IMR-90 (cell line): Measurements from ENCODE around the gene YAE1. TPM values are rescaled to one million over a fixed set of nuclear protein-coding genes. Genes with fewer than 3 reads are reported as not detected.

Source experiments
- ATAC-seq: fragments of 200-7000 bp; cut with Tn5 transposase; 2 replicates; pipeline ENCODE4 v1.9.1; 2020; ENCODE audit warnings: low read depth, mild to moderate bottlenecking, moderate library complexity
- BruUV-seq: library from RNA; stranded (reverse); fragments of 400-500 nt; replicated peaks from 2 replicates; lab custom pipeline; 2021; lab: Mats Ljungman, UMichigan
- CTCF ChIA-PET: fragments of 300-600 bp; formaldehyde crosslinking; extraction: SDS; loops from one replicate; lab custom pipeline; 2021; ENCODE audit warnings: antibody characterized with exemption; lab: Yijun Ruan, JAX
- POLR2A ChIA-PET: fragments of 300-600 bp; sonication (Branson Sonifier 250); formaldehyde crosslinking; loops from one replicate; lab custom pipeline; 2022; ENCODE audit warnings: antibody characterized with exemption; ENCODE audit not compliant: unreplicated experiment; lab: Charles Lee
- DNase-seq: peaks from one replicate; pipeline ENCODE4 v3.0.0; 2013
- H2AFZ ChIP-seq: replicated peaks from 2 replicates; pipeline ENCODE3; 2013; ENCODE audit warnings: low read length, mild to moderate bottlenecking; ENCODE audit not compliant: poor library complexity
- H2AK5ac ChIP-seq: 2 replicates; pipeline ENCODE4 v1.6.1; 2013; ENCODE audit warnings: low read depth, low read length, inconsistent platforms
- H2AK9ac ChIP-seq: replicated peaks from 2 replicates; pipeline ENCODE3; 2013; ENCODE audit warnings: mild to moderate bottlenecking, low read depth, low read length, moderate library complexity; ENCODE audit not compliant: poor library complexity
- H2BK120ac ChIP-seq: 2 replicates; pipeline ENCODE4 v1.6.1; 2013; ENCODE audit warnings: low read depth, low read length, inconsistent platforms
- H2BK15ac ChIP-seq: 3 replicates; pipeline ENCODE4 v1.6.1; 2013; ENCODE audit warnings: low read depth, low read length, inconsistent platforms
- H2BK20ac ChIP-seq: 2 replicates; pipeline ENCODE4 v1.6.1; 2013; ENCODE audit warnings: low read depth, mild to moderate bottlenecking, inconsistent platforms, low read length, moderate library complexity
- H2BK5ac ChIP-seq: 2 replicates; pipeline ENCODE4 v1.6.1; 2013; ENCODE audit warnings: mild to moderate bottlenecking, low read depth, low read length, inconsistent platforms; ENCODE audit not compliant: poor library complexity, severe bottlenecking
- H3K14ac ChIP-seq: replicated peaks from 2 replicates; pipeline ENCODE4 v1.6.1; 2013; ENCODE audit warnings: low read depth, low read length, inconsistent platforms
- H3K18ac ChIP-seq: 2 replicates; pipeline ENCODE4 v1.6.1; 2013; ENCODE audit warnings: low read depth, low read length, control low read depth
- H3K23ac ChIP-seq: 2 replicates; pipeline ENCODE4 v1.6.1; 2013; ENCODE audit warnings: low read depth, low read length, inconsistent platforms
- H3K27ac ChIP-seq: 2 replicates; pipeline ENCODE4 v1.5.1; 2013; ENCODE audit warnings: mild to moderate bottlenecking, control low read depth, low read length; ENCODE audit not compliant: insufficient read depth
- H3K27me3 ChIP-seq: 2 replicates; pipeline ENCODE4 v1.6.1; 2013; ENCODE audit warnings: low read length; ENCODE audit not compliant: control insufficient read depth, insufficient read depth
- H3K36me3 ChIP-seq: 2 replicates; pipeline ENCODE4 v1.6.1; 2013; ENCODE audit warnings: low read length, mixed read lengths; ENCODE audit not compliant: control insufficient read depth, insufficient read depth
- H3K4ac ChIP-seq: 2 replicates; pipeline ENCODE4 v1.6.1; 2013; ENCODE audit warnings: low read depth, low read length, inconsistent platforms
- H3K4me1 ChIP-seq: 2 replicates; pipeline ENCODE4 v1.6.1; 2013; ENCODE audit warnings: low read length, mixed read lengths; ENCODE audit not compliant: control insufficient read depth, insufficient read depth
- H3K4me2 ChIP-seq: 2 replicates; pipeline ENCODE4 v1.6.1; 2013; ENCODE audit warnings: low read depth, mild to moderate bottlenecking, control low read depth, low read length, moderate library complexity
- H3K4me3 ChIP-seq: 2 replicates; pipeline ENCODE4 v1.5.1; 2013; ENCODE audit warnings: low read depth, mild to moderate bottlenecking, control low read depth, low read length, moderate library complexity; ENCODE audit not compliant: insufficient read depth
- H3K56ac ChIP-seq: 2 replicates; pipeline ENCODE4 v1.6.1; 2013; ENCODE audit warnings: low read length, inconsistent platforms; ENCODE audit not compliant: insufficient read depth; ENCODE audit errors: extremely low read depth
- H3K79me1 ChIP-seq, 2 experiments: 2 replicates each; pipeline ENCODE4 v1.6.1; 2013; ENCODE audit warnings: low read length in 2 of 2, inconsistent platforms in 1 of 2, low read depth in 1 of 2
- H3K9ac ChIP-seq: 2 replicates; pipeline ENCODE4 v1.6.1; 2013; ENCODE audit warnings: low read depth, low read length, control low read depth
- H3K9me1 ChIP-seq: 2 replicates; pipeline ENCODE4 v1.6.1; 2013; ENCODE audit warnings: low read length, inconsistent platforms; ENCODE audit not compliant: insufficient read depth
- H3K9me3 ChIP-seq: 2 replicates; pipeline ENCODE4 v1.6.1; 2013; ENCODE audit warnings: low read length; ENCODE audit not compliant: control insufficient read depth, insufficient read depth
- H4K20me1 ChIP-seq: 2 replicates; pipeline ENCODE4 v1.6.1; 2013; ENCODE audit warnings: low read length, inconsistent platforms; ENCODE audit not compliant: insufficient read depth
- H4K5ac ChIP-seq: 2 replicates; pipeline ENCODE4 v1.6.1; 2013; ENCODE audit warnings: mild to moderate bottlenecking, low read depth, low read length, control low read depth
- H4K8ac ChIP-seq, 2 experiments: 2 replicates each; pipeline ENCODE4 v1.6.1; 2013; ENCODE audit warnings: low read depth in 2 of 2, low read length in 2 of 2, control low read depth in 1 of 2, inconsistent platforms in 1 of 2
- H4K91ac ChIP-seq: 2 replicates; pipeline ENCODE4 v1.6.1; 2013; ENCODE audit warnings: low read depth, low read length, inconsistent platforms; ENCODE audit not compliant: insufficient read depth
- BHLHE40 ChIP-seq: fragments of 150-350 bp; IDR thresholded peaks from 2 replicates; pipeline ENCODE4 v1.6.1; 2016; ENCODE audit warnings: mild to moderate bottlenecking, low read depth, low read length
- CEBPB ChIP-seq: IDR thresholded peaks from 2 replicates; pipeline ENCODE4 v1.6.1; 2012; ENCODE audit warnings: low read depth, low read length, improper control_type of control experiment
- CHD1 ChIP-seq: IDR thresholded peaks from 2 replicates; pipeline ENCODE4 v1.6.1; 2012; ENCODE audit warnings: low read depth, low read length, improper control_type of control experiment
- POLR2A ChIP-seq: IDR thresholded peaks from 2 replicates; pipeline ENCODE4 v1.6.1; 2012; ENCODE audit warnings: mild to moderate bottlenecking, low read depth, low read length
- RFX5 ChIP-seq: IDR thresholded peaks from 2 replicates; pipeline ENCODE4 v1.8.0; 2012; ENCODE audit warnings: low read depth, mild to moderate bottlenecking, low read length, moderate library complexity
- dilution Hi-C: fragments of 300-500 bp; cut with HindIII; formaldehyde crosslinking; loops from one replicate; pipeline ENCODE4 v1.14.3; 2018; ENCODE audit warnings: low sequenced_read_pairs; ENCODE audit not compliant: unreplicated experiment
- in situ Hi-C: fragments of 300-500 bp; cut with MboI; formaldehyde crosslinking; loops from 3 replicates; pipeline ENCODE4 v1.14.3; 2019; ENCODE audit warnings: low sequenced_read_pairs, inconsistent platforms, mixed read lengths
- intact Hi-C: fragments of 100-400 bp; cut with micrococcal nuclease; formaldehyde crosslinking; loops from 2 replicates; pipeline ENCODE4 v1.10.0; 2022
- polyA plus RNA-seq, 3 experiments: library from polyadenylated mRNA; depleted of rRNA; stranded (reverse); fragments of >200 nt; gene quantifications; 2 replicates each; pipeline ENCODE4 v1.2.3, GENCODE V29; 2012; ENCODE audit warnings: low replicate concordance in 1 of 3
- total RNA-seq: library from RNA; depleted of rRNA; stranded (reverse); fragments of >200 nt; gene quantifications from 2 replicates; pipeline ENCODE4 v1.2.3, GENCODE V29; 2012

Gene YAE1
- total and polyA plus RNA-seq, 2 of the 4 experiments (the other 2 are of a cell fraction) = 28.6 to 36.7 TPM

- no peak for DNase-seq
- no peak overlapping the region for H3K14ac ChIP-seq
- H3K9me3 ChIP-seq = no peaks in the 10 kb centered on the region
- H4K5ac ChIP-seq = no peak overlapping the region
- H3K27me3 ChIP-seq = no peaks in the 10 kb centered on the region
- H2AK5ac ChIP-seq = peak overlapping the region; percentile 13; the same call in 1 of the 2 replicates
- no peak overlapping the region for H3K27ac ChIP-seq
- no peaks in the 10 kb centered on the region for H4K20me1 ChIP-seq
- TF ChIP-seq POLR2A = no peak
- TF ChIP-seq CHD1 = no peak
- TF ChIP-seq BHLHE40 = no peak
- no peak for TF ChIP-seq CEBPB
- no peak for TF ChIP-seq RFX5
- no TSS peak for BruUV-seq
- ChIA-PET CTCF (no interaction called here), POLR2A (no interaction called here)
- H3K18ac ChIP-seq = peak overlapping the region; percentile 58; the same call in 1 of the 2 replicates
- no peak overlapping the region for H3K23ac ChIP-seq
- dilution Hi-C loops = no loop called here
- no peak overlapping the region for H3K56ac ChIP-seq
- no peaks in the 10 kb centered on the region for H3K79me1 ChIP-seq
- H4K8ac ChIP-seq = no peak overlapping the region; a peak in 1 of 4 replicates
- H2AFZ ChIP-seq = no peak overlapping the region
- peaks cover 3% of the 10 kb centered on the region; the same call in 1 of the 2 replicates for H3K9me1 ChIP-seq
- H3K4me2 ChIP-seq = no peak overlapping the region
- no peak overlapping the region for H2BK5ac ChIP-seq
- H3K4me3 ChIP-seq = no peak overlapping the region
- H3K9ac ChIP-seq = no peak overlapping the region
- no peak overlapping the region; the same call in 1 of the 2 replicates for H2BK120ac ChIP-seq
- H3K4ac ChIP-seq = no peak overlapping the region
- no peak for ATAC-seq
- peaks cover 6% of the 10 kb centered on the region; the same call in 1 of the 2 replicates for H3K4me1 ChIP-seq
- peak overlapping the region; percentile 10; the same call in 1 of the 2 replicates for H2BK20ac ChIP-seq
- no peak overlapping the region for H2AK9ac ChIP-seq
- intact Hi-C loops = no loop called here
- no peaks in the 10 kb centered on the region for H3K36me3 ChIP-seq
- H4K91ac ChIP-seq = no peak overlapping the region
- H2BK15ac ChIP-seq = no peak overlapping the region
- in situ Hi-C loops = no loop called here
These were observed 37.7 kb downstream of the YAE1 start for GRCh38 chr7:39603924-39604323.
